CD4-positive, alpha-beta T cell (primary cell): ENCODE results near the gene CEP135. TPM values are rescaled to one million over a fixed set of nuclear protein-coding genes. Genes with fewer than 3 reads are reported as not detected.

ENCODE experiments used
- ATAC-seq: fragments of 200-7000 bp; cut with Tn5 transposase; one replicate; pipeline ENCODE4 v1.10.0; 2022; ENCODE audit warnings: mild to moderate bottlenecking; ENCODE audit not compliant: poor library complexity
- CTCF ChIA-PET: fragments of 350-600 bp; sonication (Branson Sonifier 250); formaldehyde crosslinking; loops from one replicate; lab custom pipeline; 2021; ENCODE audit warnings: antibody characterized with exemption, inconsistent platforms; lab: Charles Lee
- POLR2A ChIA-PET: fragments of 350-600 bp; sonication (Branson Sonifier 250); formaldehyde crosslinking; loops from one replicate; lab custom pipeline; 2021; ENCODE audit warnings: antibody characterized with exemption, inconsistent platforms; lab: Charles Lee
- DNase-seq, 14 experiments: peaks; one replicate each; pipeline ENCODE4 v3.0.0-alpha.2; 2013 to 2020; ENCODE audit warnings: mixed read lengths in 2 of 14
- H3K27ac ChIP-seq, 2 donors: one replicate each; pipeline versions ENCODE4 v1.5.1 to v1.7.0; 2013; ENCODE audit warnings: low read length in 2 of 2, low read depth in 1 of 2, mild to moderate bottlenecking in 1 of 2
- H3K27me3 ChIP-seq, 2 experiments: 1 replicate in 1 of 2; 2 replicates in 1 of 2; pipeline versions ENCODE4 v1.6.1 to v1.7.0; 2013; ENCODE audit warnings: low read length in 2 of 2, control low read depth in 1 of 2, mild to moderate bottlenecking in 1 of 2, moderate library complexity in 1 of 2; ENCODE audit not compliant: insufficient read depth in 2 of 2, control insufficient read depth in 1 of 2
- H3K36me3 ChIP-seq: one replicate; pipeline ENCODE4 v1.6.1; 2013; ENCODE audit warnings: low read length, control low read depth; ENCODE audit not compliant: insufficient read depth
- H3K4me1 ChIP-seq: one replicate; pipeline ENCODE4 v1.6.1; 2013; ENCODE audit warnings: low read length, control low read depth; ENCODE audit not compliant: insufficient read depth
- H3K4me3 ChIP-seq: one replicate; pipeline ENCODE4 v1.5.1; 2013; ENCODE audit warnings: mild to moderate bottlenecking, low read length, moderate library complexity
- H3K9me3 ChIP-seq, 2 experiments: 1 replicate in 1 of 2; 2 replicates in 1 of 2; pipeline versions ENCODE4 v1.6.1 to v1.7.0; 2013; ENCODE audit warnings: low read length in 2 of 2, mild to moderate bottlenecking in 2 of 2, control low read depth in 1 of 2, moderate library complexity in 1 of 2; ENCODE audit not compliant: control insufficient read depth in 1 of 2, insufficient read depth in 1 of 2
- H3K27ac Mint-ChIP-seq: one replicate; pipeline ENCODE4 v1.8.0; 2020; ENCODE audit warnings: mixed read lengths
- H3K27me3 Mint-ChIP-seq: one replicate; pipeline ENCODE4 v1.8.0; 2021; ENCODE audit warnings: mixed read lengths
- H3K36me3 Mint-ChIP-seq: one replicate; pipeline ENCODE4 v1.8.0; 2021; ENCODE audit warnings: low read depth, mixed read lengths
- H3K4me1 Mint-ChIP-seq: one replicate; pipeline ENCODE4 v1.8.0; 2021; ENCODE audit warnings: low read depth, mixed read lengths
- H3K4me3 Mint-ChIP-seq: one replicate; pipeline ENCODE4 v1.8.0; 2020; ENCODE audit warnings: mild to moderate bottlenecking, mixed read lengths
- H3K9me3 Mint-ChIP-seq: one replicate; pipeline ENCODE4 v1.8.0; 2020; ENCODE audit warnings: mixed read lengths
- CTCF ChIP-seq: fragments of 200-600 bp; IDR thresholded peaks from one replicate; pipeline ENCODE4 v1.8.0; 2022; ENCODE audit warnings: antibody characterized with exemption, mild to moderate bottlenecking
- intact Hi-C, 2 experiments: fragments of 100-400 bp; cut with DNase I in 1 of 2; cut with micrococcal nuclease in 1 of 2; formaldehyde crosslinking; loops; one replicate each; pipeline versions ENCODE4 v1.15.1 to v1.9.0; 2023 to 2025; cut with DNase I, micrococcal nuclease
- total RNA-seq, 174 experiments: library from RNA in 2 of 174; stranded (reverse) in 2 of 174; gene quantifications; one replicate each; pipeline ENCODE4 v1.2.3 and lab custom pipeline; 2021 to 2026

The CEP135 gene
- total RNA-seq, 2 experiments from 2014 or later, result 19.6 to 21.0 TPM

- Histone ChIP-seq H3K9me3 (no peaks in the 10 kb centered on the region), H3K27ac (peak overlapping the region; percentile 79 to 83), H3K27me3 (no peaks in the 10 kb centered on the region), H3K4me3 (peak overlapping the region; percentile 74), H3K36me3 (peaks cover 13% of the 10 kb centered on the region), H3K4me1 (peaks cover 26% of the 10 kb centered on the region)
- intact Hi-C loops, result loop anchor here (1.0 to 10.0 kb wide), 13 partner anchors 41 to 1031 kb away; partner anchors contain the start of genes POLR2B (in 2 of the 2), AASDH (in 1 of the 2), EXOC1 (in 1 of the 2) and NOA1 (in 1 of the 2)
- H3K36me3 Mint-ChIP-seq, result peaks cover 26% of the 10 kb centered on the region
- no peaks in the 10 kb centered on the region for H3K27me3 Mint-ChIP-seq
- peak; percentile 63 for ATAC-seq
- H3K9me3 Mint-ChIP-seq, result no peaks in the 10 kb centered on the region
- DNase-seq, result peak in 12 of 14 experiments; percentile 15 to 88 (median 38)
- peaks cover 58% of the 10 kb centered on the region for H3K4me1 Mint-ChIP-seq
- POLR2A ChIA-PET, result interaction anchor here (0.5 to 3.5 kb wide), 28 partner anchors 8 to 1030 kb away, joined by 3 to 42 read pairs (median 7); partner anchors contain the start of genes AASDH, EXOC1, NOA1 and PAICS
- no peak for TF ChIP-seq CTCF
- peak overlapping the region; percentile 90 for H3K4me3 Mint-ChIP-seq
- CTCF ChIA-PET, result interaction anchor here (0.5 to 3.0 kb wide), 28 partner anchors 9 to 1030 kb away, joined by 3 to 22 read pairs (median 5); partner anchors contain the start of genes AASDH and REST
- H3K27ac Mint-ChIP-seq, result peak overlapping the region; percentile 96
These were observed 626 bp upstream of the CEP135 start for GRCh38 chr4:55947912-55948725.

GRCh38 chr4:55949482-55949802 lies 697 bp downstream of the CEP135 start:
- Mint-ChIP-seq H3K27ac (peak overlapping the region; percentile 96), H3K4me1 (peaks cover 58% of the 10 kb centered on the region), H3K9me3 (no peaks in the 10 kb centered on the region), H3K4me3 (peak overlapping the region; percentile 90), H3K36me3 (peaks cover 37% of the 10 kb centered on the region), H3K27me3 (no peaks in the 10 kb centered on the region)
- TF ChIP-seq CTCF, result no peak
- POLR2A ChIA-PET, result interaction anchor here (0.8 to 3.5 kb wide), 17 partner anchors 8 to 1029 kb away, joined by 3 to 42 read pairs (median 10); partner anchors contain the start of genes AASDH, EXOC1, NOA1 and PAICS
- Histone ChIP-seq H3K27me3 (no peaks in the 10 kb centered on the region), H3K36me3 (peaks cover 25% of the 10 kb centered on the region), H3K4me1 (peaks cover 26% of the 10 kb centered on the region), H3K27ac (peak overlapping the region; percentile 68 to 79), H3K4me3 (peak overlapping the region; percentile 74), H3K9me3 (no peaks in the 10 kb centered on the region)
- intact Hi-C loops, result loop anchor here (2.0 to 10.0 kb wide), 12 partner anchors 42 to 1029 kb away; partner anchors contain the start of genes POLR2B (in 2 of the 2), AASDH (in 1 of the 2), EXOC1 (in 1 of the 2) and NOA1 (in 1 of the 2)
- CTCF ChIA-PET, result interaction anchor here (0.6 to 3.0 kb wide), 13 partner anchors 8 to 1029 kb away, joined by 3 to 22 read pairs (median 6); partner anchors contain the start of gene REST
- ATAC-seq (no peak), DNase-seq (no peak)

GRCh38 chr4:55951191-55951922 lies 2.6 kb downstream of the CEP135 start:
- peaks cover 53% of the 10 kb centered on the region for H3K36me3 Mint-ChIP-seq
- peak overlapping the region; percentile 96 for H3K27ac Mint-ChIP-seq
- Histone ChIP-seq H3K27me3 (no peaks in the 10 kb centered on the region), H3K36me3 (peaks cover 40% of the 10 kb centered on the region), H3K4me3 (no peak overlapping the region), H3K9me3 (no peaks in the 10 kb centered on the region), H3K4me1 (peaks cover 24% of the 10 kb centered on the region), H3K27ac (peak overlapping the region in 1 of 2 donors; percentile 16)
- no peak for TF ChIP-seq CTCF
- H3K9me3 Mint-ChIP-seq, result no peaks in the 10 kb centered on the region
- peak overlapping the region; percentile 76 for H3K4me3 Mint-ChIP-seq
- ATAC-seq (no peak), DNase-seq (no peak)
- ChIA-PET POLR2A (no interaction called here), CTCF (interaction anchor here (1.2 kb wide), 1 partner anchor 49 kb away, joined by 3 read pairs; no protein-coding TSS in a partner anchor)
- no peaks in the 10 kb centered on the region for H3K27me3 Mint-ChIP-seq
- H3K4me1 Mint-ChIP-seq, result peaks cover 54% of the 10 kb centered on the region
- intact Hi-C loops, result loop anchor here in 1 of 2 experiments (5.0 to 10.0 kb wide), 3 partner anchors 351 to 1887 kb away; partner anchors contain the start of genes CHIC2 and CLOCK
